Liver (tissue), 9 donors: ENCODE measurements around the gene MPHOSPH10. TPM values are rescaled to one million over a fixed set of nuclear protein-coding genes. Genes with fewer than 3 reads are reported as not detected.

Experiments
- DNase-seq: peaks from one replicate; pipeline ENCODE4 v3.0.0-alpha.2; 2017; ENCODE audit warnings: low spot score
- H3K27ac ChIP-seq, 2 donors: one replicate each; pipeline ENCODE4 v1.7.0; 2013; ENCODE audit warnings: inconsistent platforms in 2 of 2, low read length in 2 of 2, control low read depth in 1 of 2, low read depth in 1 of 2, mild to moderate bottlenecking in 1 of 2
- H3K27me3 ChIP-seq, 4 donors: one replicate each; pipeline versions ENCODE4 v1.6.1 to v1.7.0; 2013; ENCODE audit warnings: low read length in 3 of 4, inconsistent platforms in 1 of 4, mild to moderate bottlenecking in 1 of 4, moderate library complexity in 1 of 4; ENCODE audit not compliant: control insufficient read depth in 4 of 4, insufficient read depth in 4 of 4
- H3K36me3 ChIP-seq, 4 donors: one replicate each; pipeline versions ENCODE4 v1.6.1 to v1.7.0; 2013; ENCODE audit warnings: low read length in 3 of 4, mild to moderate bottlenecking in 3 of 4, low read depth in 1 of 4, moderate library complexity in 1 of 4; ENCODE audit not compliant: control insufficient read depth in 4 of 4, insufficient read depth in 3 of 4
- H3K4me1 ChIP-seq, 4 donors: one replicate each; pipeline versions ENCODE4 v1.6.1 to v1.7.0; 2013; ENCODE audit warnings: low read length in 3 of 4, mild to moderate bottlenecking in 3 of 4, moderate library complexity in 1 of 4; ENCODE audit not compliant: control insufficient read depth in 4 of 4, insufficient read depth in 4 of 4
- H3K4me3 ChIP-seq, 3 donors: one replicate each; pipeline versions ENCODE4 v1.6.1 to v1.7.0; 2013; ENCODE audit warnings: low read length in 3 of 3, control low read depth in 1 of 3, low read depth in 1 of 3, mild to moderate bottlenecking in 1 of 3
- H3K9ac ChIP-seq, 2 donors: one replicate each; pipeline ENCODE4 v1.7.0; 2013; ENCODE audit warnings: low read length in 2 of 2, mild to moderate bottlenecking in 2 of 2, moderate library complexity in 2 of 2, control low read depth in 1 of 2, low read depth in 1 of 2
- H3K9me3 ChIP-seq, 4 donors: one replicate each; pipeline versions ENCODE4 v1.6.1 to v1.7.0; 2013; ENCODE audit warnings: low read length in 3 of 4; ENCODE audit not compliant: control insufficient read depth in 4 of 4
- FOXA1 ChIP-seq: IDR thresholded peaks from 2 replicates; pipeline ENCODE4 v1.6.1; 2016; ENCODE audit warnings: antibody characterized with exemption
- FOXA2 ChIP-seq: IDR thresholded peaks from 2 replicates; pipeline ENCODE4 v1.6.1; 2016; ENCODE audit warnings: antibody characterized with exemption
- GABPA ChIP-seq, 2 donors: IDR thresholded peaks in 1 of 2; conservative IDR thresholded peaks in 1 of 2; 2 replicates each; pipeline ENCODE4 v1.6.1; 2016; ENCODE audit warnings: antibody characterized with exemption in 2 of 2, mild to moderate bottlenecking in 1 of 2, moderate library complexity in 1 of 2
- HNF4G ChIP-seq: IDR thresholded peaks from 2 replicates; pipeline ENCODE4 v1.6.1; 2016; ENCODE audit warnings: antibody characterized with exemption
- JUND ChIP-seq, 2 donors: IDR thresholded peaks; 2 replicates each; pipeline ENCODE4 v1.6.1; 2016; ENCODE audit warnings: antibody characterized with exemption in 2 of 2
- NR2F2 ChIP-seq: IDR thresholded peaks from 2 replicates; pipeline ENCODE4 v1.6.1; 2016; ENCODE audit warnings: antibody characterized with exemption
- RAD21 ChIP-seq, 2 donors: IDR thresholded peaks; 2 replicates each; pipeline ENCODE4 v1.6.1; 2016; ENCODE audit warnings: antibody characterized with exemption in 2 of 2, mild to moderate bottlenecking in 2 of 2
- RXRA ChIP-seq, 2 donors: IDR thresholded peaks; 2 replicates each; pipeline ENCODE4 v1.6.1; 2017 to 2018; ENCODE audit warnings: antibody characterized with exemption in 2 of 2, mild to moderate bottlenecking in 1 of 2
- TAF1 ChIP-seq: conservative IDR thresholded peaks from 2 replicates; pipeline ENCODE4 v1.6.1; 2016; ENCODE audit warnings: antibody characterized with exemption, mild to moderate bottlenecking
- YY1 ChIP-seq: IDR thresholded peaks from 2 replicates; pipeline ENCODE4 v1.6.1; 2016; ENCODE audit warnings: antibody characterized with exemption, mild to moderate bottlenecking
- WGBS: extraction: QIAGEN DNeasy Blood & Tissue Kit; methylation state at CpG from one replicate; pipeline ENCODE4 v1.1.7; 2013; 5-methylcytosine and 5-hydroxymethylcytosine counted together
- polyA plus RNA-seq, 2 donors: library from polyadenylated mRNA; stranded (reverse) in 1 of 2; unstranded in 1 of 2; fragments of 200-250 nt in 1 of 2; fragments of >200 nt in 1 of 2; fragmentation: Nextera tagmentation in 1 of 2; extraction: Ambion mirVana in 1 of 2; gene quantifications; one replicate each; pipeline versions ENCODE4 v1.2.1 to v1.2.3, GENCODE V29; 2013 to 2015
- total RNA-seq, 2 donors: library from RNA; depleted of rRNA; stranded (reverse); fragments of >200 nt; gene quantifications; one replicate each; pipeline ENCODE4 v1.2.3, GENCODE V29; 2014
- TF ChIP-seq, protein P1 (sequence below): fragments of 150-350 bp; IDR thresholded peaks from 2 replicates; pipeline ENCODE4 v1.5.1; 2017; ENCODE audit warnings: improper control_type of control experiment, low read depth, low read length; ENCODE audit not compliant: missing input control
- TF ChIP-seq, protein P2 (sequence below): IDR thresholded peaks from 2 replicates; pipeline ENCODE4 v1.6.1; 2016; ENCODE audit warnings: antibody characterized with exemption
- TF ChIP-seq, protein P3 (sequence below): IDR thresholded peaks from 2 replicates; pipeline ENCODE4 v1.6.1; 2016; ENCODE audit warnings: antibody characterized with exemption
- TF ChIP-seq, protein P4 (sequence below): IDR thresholded peaks from 2 replicates; pipeline ENCODE4 v1.6.1; 2016; ENCODE audit warnings: antibody characterized with exemption
- TF ChIP-seq, protein P5 (sequence below): IDR thresholded peaks from 2 replicates; pipeline ENCODE4 v1.6.1; 2016; ENCODE audit warnings: antibody characterized with exemption, mild to moderate bottlenecking
- donor health status: healthy.
- donor health status: healthy.
- donor health status: healthy.
- donor health status: healthy.
- donor health status: healthy.

The MPHOSPH10 gene
- total and polyA plus RNA-seq, 4 donors = 8.7 to 13.6 (median 11.3) TPM

DNA sequence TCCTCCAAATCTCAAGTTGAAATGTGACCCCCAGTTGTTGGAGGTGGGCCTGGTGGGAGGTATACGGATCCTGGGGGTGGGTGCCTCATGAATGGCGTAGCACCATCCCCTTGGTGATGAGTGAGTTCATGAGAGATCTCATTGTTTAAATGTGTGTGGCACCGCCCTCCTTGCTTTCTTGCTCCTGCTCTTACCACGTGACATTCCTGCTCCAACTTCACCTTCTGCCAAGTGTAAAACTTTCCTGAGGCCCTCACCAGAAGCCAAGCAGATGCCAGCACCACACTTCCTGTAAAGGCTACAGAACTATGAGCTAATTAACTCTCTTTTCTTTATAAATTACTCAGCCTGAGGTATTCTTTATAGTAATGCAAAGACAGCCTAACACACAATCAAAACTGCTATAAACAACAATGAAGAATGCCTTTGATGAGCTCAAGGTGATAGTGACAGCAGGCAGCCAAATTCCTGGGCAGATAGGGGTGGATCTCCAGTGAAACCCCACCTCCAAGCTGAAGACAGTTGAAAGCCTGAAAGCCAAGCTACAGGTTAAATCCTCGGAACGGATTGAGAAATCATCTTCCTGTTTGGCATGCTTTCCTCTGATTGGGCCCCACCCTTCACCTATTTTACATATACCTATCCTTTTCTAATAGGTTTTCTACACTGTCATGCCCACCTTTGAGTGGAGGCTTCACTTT, 27.3 kb upstream of the MPHOSPH10 start:
- no peaks in the 10 kb centered on the region for H3K27me3 ChIP-seq
- H3K4me1 ChIP-seq = no peaks in the 10 kb centered on the region
- H3K9me3 ChIP-seq = peaks cover 0 to 5% (median 0%) of the 10 kb centered on the region in 4 donors
- no peak for DNase-seq
- TF ChIP-seq, protein P1, sequence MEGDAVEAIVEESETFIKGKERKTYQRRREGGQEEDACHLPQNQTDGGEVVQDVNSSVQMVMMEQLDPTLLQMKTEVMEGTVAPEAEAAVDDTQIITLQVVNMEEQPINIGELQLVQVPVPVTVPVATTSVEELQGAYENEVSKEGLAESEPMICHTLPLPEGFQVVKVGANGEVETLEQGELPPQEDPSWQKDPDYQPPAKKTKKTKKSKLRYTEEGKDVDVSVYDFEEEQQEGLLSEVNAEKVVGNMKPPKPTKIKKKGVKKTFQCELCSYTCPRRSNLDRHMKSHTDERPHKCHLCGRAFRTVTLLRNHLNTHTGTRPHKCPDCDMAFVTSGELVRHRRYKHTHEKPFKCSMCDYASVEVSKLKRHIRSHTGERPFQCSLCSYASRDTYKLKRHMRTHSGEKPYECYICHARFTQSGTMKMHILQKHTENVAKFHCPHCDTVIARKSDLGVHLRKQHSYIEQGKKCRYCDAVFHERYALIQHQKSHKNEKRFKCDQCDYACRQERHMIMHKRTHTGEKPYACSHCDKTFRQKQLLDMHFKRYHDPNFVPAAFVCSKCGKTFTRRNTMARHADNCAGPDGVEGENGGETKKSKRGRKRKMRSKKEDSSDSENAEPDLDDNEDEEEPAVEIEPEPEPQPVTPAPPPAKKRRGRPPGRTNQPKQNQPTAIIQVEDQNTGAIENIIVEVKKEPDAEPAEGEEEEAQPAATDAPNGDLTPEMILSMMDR = no peak
- no peak for TF ChIP-seq JUND (IDR thresholded peaks at IDR 0.05)
- TF ChIP-seq RXRA (IDR thresholded peaks at IDR 0.05) = no peak
- no peak for TF ChIP-seq YY1
- TF ChIP-seq FOXA1 = no peak
- no peak for TF ChIP-seq RAD21 (IDR thresholded peaks at IDR 0.05)
- no peak for TF ChIP-seq HNF4G
- no peak for TF ChIP-seq NR2F2
- no peak for TF ChIP-seq GABPA (IDR thresholded peaks at IDR 0.05 in 1 of 2, conservative IDR thresholded peaks at IDR 0.05 in 1 of 2)
- TF ChIP-seq, protein P2, sequence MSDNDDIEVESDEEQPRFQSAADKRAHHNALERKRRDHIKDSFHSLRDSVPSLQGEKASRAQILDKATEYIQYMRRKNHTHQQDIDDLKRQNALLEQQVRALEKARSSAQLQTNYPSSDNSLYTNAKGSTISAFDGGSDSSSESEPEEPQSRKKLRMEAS = no peak
- TF ChIP-seq, protein P3, sequence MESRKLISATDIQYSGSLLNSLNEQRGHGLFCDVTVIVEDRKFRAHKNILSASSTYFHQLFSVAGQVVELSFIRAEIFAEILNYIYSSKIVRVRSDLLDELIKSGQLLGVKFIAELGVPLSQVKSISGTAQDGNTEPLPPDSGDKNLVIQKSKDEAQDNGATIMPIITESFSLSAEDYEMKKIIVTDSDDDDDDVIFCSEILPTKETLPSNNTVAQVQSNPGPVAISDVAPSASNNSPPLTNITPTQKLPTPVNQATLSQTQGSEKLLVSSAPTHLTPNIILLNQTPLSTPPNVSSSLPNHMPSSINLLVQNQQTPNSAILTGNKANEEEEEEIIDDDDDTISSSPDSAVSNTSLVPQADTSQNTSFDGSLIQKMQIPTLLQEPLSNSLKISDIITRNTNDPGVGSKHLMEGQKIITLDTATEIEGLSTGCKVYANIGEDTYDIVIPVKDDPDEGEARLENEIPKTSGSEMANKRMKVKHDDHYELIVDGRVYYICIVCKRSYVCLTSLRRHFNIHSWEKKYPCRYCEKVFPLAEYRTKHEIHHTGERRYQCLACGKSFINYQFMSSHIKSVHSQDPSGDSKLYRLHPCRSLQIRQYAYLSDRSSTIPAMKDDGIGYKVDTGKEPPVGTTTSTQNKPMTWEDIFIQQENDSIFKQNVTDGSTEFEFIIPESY = no peak
- no peaks in the 10 kb centered on the region for H3K36me3 ChIP-seq
- no peak overlapping the region for H3K4me3 ChIP-seq
- no peak overlapping the region for H3K9ac ChIP-seq
- WGBS = 64% methylated on average over 6 of the region's 6 CpGs
- H3K27ac ChIP-seq = no peak overlapping the region

DNA sequence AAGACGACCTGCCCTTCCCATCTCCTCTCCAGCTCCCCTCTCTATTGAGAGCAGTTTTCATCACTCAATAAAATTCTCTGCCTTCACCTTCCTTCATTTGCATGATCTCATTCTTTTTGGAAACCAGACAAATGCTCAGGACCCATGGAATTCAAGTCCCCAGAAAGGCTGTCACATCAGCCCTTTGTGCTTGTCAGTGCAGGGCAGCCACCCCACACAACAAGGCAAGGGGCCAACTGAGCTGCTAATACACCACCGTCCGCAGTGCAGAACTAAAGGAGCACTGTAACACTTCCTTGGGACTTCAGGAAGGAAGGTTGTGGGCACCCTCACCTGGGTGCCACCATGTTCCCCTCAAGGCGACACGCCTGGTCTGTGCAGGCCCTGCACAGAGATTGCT, 26.6 kb upstream of the MPHOSPH10 start:
- TF ChIP-seq, protein P4, sequence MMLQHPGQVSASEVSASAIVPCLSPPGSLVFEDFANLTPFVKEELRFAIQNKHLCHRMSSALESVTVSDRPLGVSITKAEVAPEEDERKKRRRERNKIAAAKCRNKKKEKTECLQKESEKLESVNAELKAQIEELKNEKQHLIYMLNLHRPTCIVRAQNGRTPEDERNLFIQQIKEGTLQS = no peak
- no peak for TF ChIP-seq NR2F2
- TF ChIP-seq, protein P1 = no peak
- TF ChIP-seq FOXA2 = no peak
- TF ChIP-seq, protein P3 = no peak
- TF ChIP-seq HNF4G = no peak
- TF ChIP-seq TAF1 = no peak
- TF ChIP-seq, protein P5, sequence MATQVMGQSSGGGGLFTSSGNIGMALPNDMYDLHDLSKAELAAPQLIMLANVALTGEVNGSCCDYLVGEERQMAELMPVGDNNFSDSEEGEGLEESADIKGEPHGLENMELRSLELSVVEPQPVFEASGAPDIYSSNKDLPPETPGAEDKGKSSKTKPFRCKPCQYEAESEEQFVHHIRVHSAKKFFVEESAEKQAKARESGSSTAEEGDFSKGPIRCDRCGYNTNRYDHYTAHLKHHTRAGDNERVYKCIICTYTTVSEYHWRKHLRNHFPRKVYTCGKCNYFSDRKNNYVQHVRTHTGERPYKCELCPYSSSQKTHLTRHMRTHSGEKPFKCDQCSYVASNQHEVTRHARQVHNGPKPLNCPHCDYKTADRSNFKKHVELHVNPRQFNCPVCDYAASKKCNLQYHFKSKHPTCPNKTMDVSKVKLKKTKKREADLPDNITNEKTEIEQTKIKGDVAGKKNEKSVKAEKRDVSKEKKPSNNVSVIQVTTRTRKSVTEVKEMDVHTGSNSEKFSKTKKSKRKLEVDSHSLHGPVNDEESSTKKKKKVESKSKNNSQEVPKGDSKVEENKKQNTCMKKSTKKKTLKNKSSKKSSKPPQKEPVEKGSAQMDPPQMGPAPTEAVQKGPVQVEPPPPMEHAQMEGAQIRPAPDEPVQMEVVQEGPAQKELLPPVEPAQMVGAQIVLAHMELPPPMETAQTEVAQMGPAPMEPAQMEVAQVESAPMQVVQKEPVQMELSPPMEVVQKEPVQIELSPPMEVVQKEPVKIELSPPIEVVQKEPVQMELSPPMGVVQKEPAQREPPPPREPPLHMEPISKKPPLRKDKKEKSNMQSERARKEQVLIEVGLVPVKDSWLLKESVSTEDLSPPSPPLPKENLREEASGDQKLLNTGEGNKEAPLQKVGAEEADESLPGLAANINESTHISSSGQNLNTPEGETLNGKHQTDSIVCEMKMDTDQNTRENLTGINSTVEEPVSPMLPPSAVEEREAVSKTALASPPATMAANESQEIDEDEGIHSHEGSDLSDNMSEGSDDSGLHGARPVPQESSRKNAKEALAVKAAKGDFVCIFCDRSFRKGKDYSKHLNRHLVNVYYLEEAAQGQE = no peak
- TF ChIP-seq, protein P2 = no peak
- TF ChIP-seq FOXA1 = no peak
- TF ChIP-seq JUND (IDR thresholded peaks at IDR 0.05) = no peak
- no peak for TF ChIP-seq RAD21 (IDR thresholded peaks at IDR 0.05)
- no peak for TF ChIP-seq GABPA (IDR thresholded peaks at IDR 0.05 in 1 of 2, conservative IDR thresholded peaks at IDR 0.05 in 1 of 2)
- no peak for DNase-seq
- Histone ChIP-seq H3K4me3 (no peak overlapping the region), H3K4me1 (no peaks in the 10 kb centered on the region), H3K27ac (no peak overlapping the region), H3K9ac (no peak overlapping the region), H3K36me3 (no peaks in the 10 kb centered on the region), H3K27me3 (no peaks in the 10 kb centered on the region), H3K9me3 (peaks cover 0 to 5% (median 0%) of the 10 kb centered on the region in 4 donors)
- WGBS = 92% methylated on average over 5 of the region's 5 CpGs
